GM15510 (cell line): ENCODE measurements around the gene METAP1.

ENCODE experiments used
- POLR2A ChIP-seq: IDR thresholded peaks from 3 replicates; pipeline ENCODE4 v1.6.1; 2011; ENCODE audit warnings: borderline replicate concordance; ENCODE audit not compliant: insufficient read length; ENCODE audit errors: extremely low read depth

The METAP1 gene

DNA sequence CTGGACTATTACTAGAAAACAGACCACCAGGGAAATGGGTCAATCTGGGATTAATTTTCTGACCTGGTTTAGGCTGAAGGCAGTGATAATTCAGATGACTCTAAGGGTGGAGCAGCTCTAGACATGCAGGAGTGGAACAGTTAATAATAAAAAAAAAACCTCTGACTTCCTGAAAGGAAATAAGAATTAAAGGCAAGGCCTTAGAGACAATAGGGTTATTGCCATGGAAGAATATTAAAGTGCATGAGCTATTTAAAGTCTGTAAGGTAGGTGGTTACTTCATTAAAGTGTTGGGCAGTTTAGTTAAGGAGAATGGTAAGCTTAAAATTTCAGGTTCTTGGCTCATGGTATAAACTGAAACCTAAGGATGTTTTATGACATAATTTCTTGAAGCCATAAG is 107.6 kb downstream of the METAP1 start:
- no peak for TF ChIP-seq POLR2A

DNA sequence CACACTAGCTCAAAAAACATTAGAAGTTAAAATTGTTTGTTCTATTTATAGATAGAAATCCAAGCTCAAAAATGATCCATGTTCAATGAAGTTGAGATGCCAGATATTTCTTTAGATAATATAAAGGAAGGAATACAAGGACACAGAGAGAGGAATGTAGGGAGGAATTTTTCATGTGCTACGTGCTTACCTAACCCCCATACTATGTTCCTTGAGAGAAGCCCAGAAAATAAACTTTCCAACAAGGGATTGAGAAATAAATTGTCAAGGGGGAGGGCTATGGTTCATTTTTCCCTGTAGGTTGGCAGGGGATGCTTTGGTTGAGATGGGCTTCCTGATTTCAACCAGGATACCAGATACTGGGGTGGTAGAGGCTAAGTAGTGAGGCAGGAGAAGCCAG is 108.6 kb downstream of the METAP1 start:
- TF ChIP-seq POLR2A: no peak
